Omental fat pad (tissue), 4 donors: ENCODE results near the gene TMEM245. TPM values are rescaled to one million over a fixed set of nuclear protein-coding genes. Genes with fewer than 3 reads are reported as not detected.

ENCODE experiments used
- ATAC-seq: fragments of 150-250 bp; one replicate; pipeline ENCODE4 v1.9.1; 2016; ENCODE audit warnings: mild to moderate bottlenecking, moderate library complexity; ENCODE audit not compliant: low FRiP score
- DNase-seq: peaks from one replicate; pipeline ENCODE4 v3.0.0-alpha.2; 2019; ENCODE audit warnings: low spot score
- total RNA-seq, 4 donors: library from RNA; depleted of rRNA; stranded (reverse); fragments of >200 nt; gene quantifications; one replicate each; pipeline ENCODE4 v1.1.0, GENCODE V29; 2016
- TF ChIP-seq, protein P1 (sequence below), 3 donors: fragments of 450-650 bp; IDR thresholded peaks; one replicate each; pipeline ENCODE4 v1.5.1; 2016 to 2017; ENCODE audit warnings: antibody characterized with exemption in 3 of 3, mild to moderate bottlenecking in 3 of 3, moderate library complexity in 2 of 3

The TMEM245 gene
- total RNA-seq, 4 donors from 2014 or later: 64.8 to 91.5 (median 76.5) TPM

- TF ChIP-seq, protein P1, sequence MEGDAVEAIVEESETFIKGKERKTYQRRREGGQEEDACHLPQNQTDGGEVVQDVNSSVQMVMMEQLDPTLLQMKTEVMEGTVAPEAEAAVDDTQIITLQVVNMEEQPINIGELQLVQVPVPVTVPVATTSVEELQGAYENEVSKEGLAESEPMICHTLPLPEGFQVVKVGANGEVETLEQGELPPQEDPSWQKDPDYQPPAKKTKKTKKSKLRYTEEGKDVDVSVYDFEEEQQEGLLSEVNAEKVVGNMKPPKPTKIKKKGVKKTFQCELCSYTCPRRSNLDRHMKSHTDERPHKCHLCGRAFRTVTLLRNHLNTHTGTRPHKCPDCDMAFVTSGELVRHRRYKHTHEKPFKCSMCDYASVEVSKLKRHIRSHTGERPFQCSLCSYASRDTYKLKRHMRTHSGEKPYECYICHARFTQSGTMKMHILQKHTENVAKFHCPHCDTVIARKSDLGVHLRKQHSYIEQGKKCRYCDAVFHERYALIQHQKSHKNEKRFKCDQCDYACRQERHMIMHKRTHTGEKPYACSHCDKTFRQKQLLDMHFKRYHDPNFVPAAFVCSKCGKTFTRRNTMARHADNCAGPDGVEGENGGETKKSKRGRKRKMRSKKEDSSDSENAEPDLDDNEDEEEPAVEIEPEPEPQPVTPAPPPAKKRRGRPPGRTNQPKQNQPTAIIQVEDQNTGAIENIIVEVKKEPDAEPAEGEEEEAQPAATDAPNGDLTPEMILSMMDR (IDR thresholded peaks at IDR 0.05): no peak
- no peak for ATAC-seq
- DNase-seq: no peak
Measured at GRCh38 chr9:109020113-109020512, 99.6 kb downstream of the TMEM245 start.

DNA sequence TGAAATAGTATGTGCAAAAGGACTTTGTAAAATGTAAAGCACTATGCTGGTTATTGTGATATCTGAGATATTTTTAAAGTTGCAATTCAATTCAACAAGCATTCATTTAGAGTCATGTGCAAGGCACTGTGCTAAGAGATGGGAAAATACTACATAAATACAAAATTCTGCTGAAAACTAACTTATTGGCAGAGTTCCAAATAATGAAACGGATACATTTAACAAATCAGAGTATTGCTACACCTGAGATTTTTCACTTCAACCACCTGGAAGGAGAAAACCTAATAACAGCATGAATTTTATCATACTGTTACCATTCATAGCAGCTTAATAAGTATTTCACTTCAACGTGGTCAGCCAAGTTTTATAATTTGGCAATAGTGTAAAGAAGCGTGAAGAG, 100.3 kb downstream of the TMEM245 start:
- DNase-seq (no peak), ATAC-seq (no peak)
- TF ChIP-seq, protein P1 (IDR thresholded peaks at IDR 0.05): no peak

DNA sequence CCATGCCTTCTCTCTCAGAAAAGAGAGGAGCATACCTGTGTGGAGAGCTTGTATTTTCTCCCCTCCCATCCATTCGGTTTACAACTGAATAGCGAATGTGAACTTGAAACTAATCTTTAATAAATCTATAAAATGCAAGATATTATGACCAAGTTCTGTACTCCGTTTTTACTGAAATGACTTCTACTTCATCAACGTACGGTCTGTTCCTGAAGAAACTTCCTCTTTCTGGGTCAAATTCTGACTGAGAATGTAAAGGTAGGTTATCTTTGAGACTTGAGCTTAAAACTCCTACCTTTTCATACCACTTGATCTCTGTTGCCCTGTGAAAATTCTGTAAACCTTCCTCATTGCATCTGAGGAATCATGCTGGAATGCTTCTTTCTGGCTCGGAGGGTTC, 102.3 kb downstream of the TMEM245 start:
- no peak for DNase-seq
- no peak for ATAC-seq
- TF ChIP-seq, protein P1 (IDR thresholded peaks at IDR 0.05): no peak

GRCh38 chr9:109017061-109017460, 102.7 kb downstream of the TMEM245 start:
- DNase-seq (no peak), ATAC-seq (no peak)
- TF ChIP-seq, protein P1 (IDR thresholded peaks at IDR 0.05): no peak

DNA sequence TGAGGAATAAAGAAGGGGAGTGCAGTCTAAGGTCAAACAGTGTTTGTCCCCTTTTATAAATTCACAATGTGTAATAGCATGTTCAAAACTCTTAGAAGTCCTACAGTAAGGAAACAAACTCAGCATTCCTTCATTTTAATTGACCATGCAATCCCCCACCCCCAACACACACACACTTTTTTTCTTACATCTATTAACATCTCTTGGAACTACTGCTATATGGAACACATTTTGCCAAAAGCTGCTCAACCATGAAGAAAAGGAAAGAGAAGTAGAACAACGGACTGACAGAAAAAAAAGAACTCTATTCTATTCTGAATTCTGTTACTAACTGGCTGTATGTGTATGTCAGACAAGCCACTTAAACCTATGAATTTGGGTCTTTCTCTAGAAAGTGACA, 103.6 kb downstream of the TMEM245 start:
- TF ChIP-seq, protein P1 (IDR thresholded peaks at IDR 0.05): no peak
- ATAC-seq (no peak), DNase-seq (no peak)

DNA sequence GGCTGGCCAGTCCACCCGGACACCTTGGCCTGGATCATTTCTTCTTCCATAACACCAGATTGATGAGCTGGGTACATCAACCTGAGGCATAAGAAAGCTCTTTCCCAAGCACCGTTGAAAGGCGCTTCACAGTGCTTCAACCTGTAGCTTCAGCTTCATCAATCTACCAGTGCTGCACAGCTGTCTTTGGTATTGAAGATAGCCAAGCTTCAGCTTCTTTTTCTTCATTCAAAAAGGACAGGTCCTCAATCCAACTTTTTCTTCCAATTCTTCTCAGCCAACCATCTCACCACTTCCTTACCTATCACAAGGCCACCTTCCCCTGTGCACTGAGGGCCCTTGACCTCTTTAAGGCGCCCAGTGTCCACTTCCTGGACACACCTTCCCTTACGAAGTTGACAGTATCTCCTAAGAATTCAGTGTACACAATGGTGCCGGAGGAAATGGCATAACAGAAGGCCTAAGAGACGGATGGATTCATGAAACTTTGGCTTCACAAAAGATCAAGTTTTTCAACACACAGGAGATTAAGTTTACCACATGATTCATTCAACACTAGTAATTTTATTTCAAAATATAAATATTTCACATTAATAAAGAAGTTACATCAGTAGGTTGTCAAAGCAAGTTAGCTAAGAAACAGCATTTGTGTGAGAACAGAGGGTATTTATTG, 105.0 kb downstream of the TMEM245 start:
- TF ChIP-seq, protein P1 (IDR thresholded peaks at IDR 0.05): no peak
- DNase-seq: no peak
- ATAC-seq: no peak
